NCI-H526 (cell line): ENCODE measurements around the gene VPS16.

Experiments
- DNase-seq, 2 experiments: peaks; one replicate each; lab custom pipeline; 2025; lab: John Stamatoyannopoulos, UW

VPS16 gene

DNA sequence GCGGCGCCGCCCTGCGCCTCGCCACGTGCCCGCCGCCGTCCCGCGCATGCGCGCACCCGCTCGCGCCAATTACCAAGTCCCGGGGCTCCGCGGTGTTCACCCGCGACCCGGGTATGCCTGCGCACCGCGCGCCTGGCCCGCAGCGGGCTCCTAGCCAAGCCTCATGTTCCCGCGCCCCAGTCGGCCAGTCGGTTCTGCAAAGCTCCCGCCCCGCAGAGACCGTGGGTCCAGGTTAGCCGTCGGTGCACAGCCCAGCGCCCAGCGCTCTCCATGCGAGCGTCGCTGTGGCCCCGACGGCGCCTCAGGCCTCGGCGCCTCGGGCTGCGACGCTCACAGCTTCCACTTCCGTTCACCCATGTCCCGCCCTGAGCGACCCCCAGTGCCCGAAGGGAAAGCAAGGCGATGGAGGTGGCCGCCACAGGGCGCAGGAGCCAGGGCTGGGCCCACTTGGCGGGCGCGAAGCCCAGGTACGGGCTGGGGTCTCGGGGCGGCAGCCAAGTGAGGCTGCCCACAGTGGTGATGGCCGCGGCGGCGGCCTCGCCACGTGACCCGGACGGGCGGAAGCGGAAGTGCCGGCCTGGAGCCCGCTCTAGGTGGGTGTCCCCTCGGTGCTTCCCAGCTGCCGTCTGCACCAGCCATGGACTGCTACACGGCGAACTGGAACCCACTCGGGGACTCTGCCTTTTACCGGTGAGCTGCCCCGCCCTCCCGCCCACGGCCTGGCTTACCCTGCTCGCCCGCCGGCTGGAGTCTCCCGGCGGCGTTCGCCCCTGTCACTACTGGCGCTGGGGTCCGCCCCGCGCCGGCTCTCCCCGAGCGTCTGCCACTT is at the start of gene VPS16, which contains the start of gene PCED1A:
VPS16 (plus strand) TSS at position 608 of the 829 bp plus-strand sequence; CDS start at position 638, 30 bp downstream.
PCED1A (minus strand) TSS at position 518 of the 829 bp plus-strand sequence. CDS start 743 bp downstream, outside the sequence.
- DNase-seq = peak; percentile 74 to 92

DNA sequence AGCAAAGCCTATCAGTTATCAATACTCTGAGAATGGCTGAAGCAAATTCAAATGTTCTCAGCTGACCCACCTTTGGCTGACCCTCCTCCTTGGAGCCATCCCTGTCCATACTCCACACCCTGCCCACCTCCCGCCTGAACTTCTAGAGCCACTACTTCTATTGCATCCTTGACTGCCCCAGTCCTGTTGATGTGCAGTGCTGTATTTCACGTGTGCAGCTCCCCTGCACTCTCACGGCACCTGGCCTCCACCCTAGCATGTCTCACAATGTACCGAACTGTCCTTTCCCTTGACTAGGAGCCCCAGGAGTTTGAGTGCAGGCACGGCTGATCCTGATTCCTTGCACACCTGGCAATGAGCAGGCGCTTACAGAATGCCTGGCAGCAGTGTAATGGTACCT is 47.1 kb upstream of the VPS16 start:
- no peak for DNase-seq

DNA sequence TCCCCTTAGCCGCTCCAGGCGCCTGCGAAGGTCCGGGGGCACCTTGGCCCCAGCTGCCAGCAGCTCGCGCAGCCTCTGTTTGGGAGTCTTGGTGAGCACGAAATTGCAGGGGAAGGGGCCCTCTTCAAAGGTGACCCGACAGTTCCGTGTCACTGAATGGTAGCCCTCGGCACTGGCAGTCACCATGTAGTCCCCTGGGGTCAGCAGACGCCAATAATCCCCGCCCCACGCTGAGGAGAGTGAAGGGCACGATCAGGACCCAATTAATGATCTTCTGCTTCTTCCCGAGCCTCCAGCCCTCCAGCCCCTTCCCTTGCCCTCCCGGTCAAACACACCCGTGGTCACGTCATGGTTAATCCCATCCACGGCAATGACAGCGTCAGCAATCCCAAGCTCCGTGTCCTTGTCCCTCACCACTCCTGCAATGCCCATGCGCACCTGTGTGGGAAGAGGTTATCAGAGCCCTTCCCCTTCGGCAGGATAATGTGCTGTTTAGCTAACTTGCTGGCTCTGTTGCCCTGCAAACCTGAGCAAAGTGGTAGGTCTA is 46.3 kb upstream of the VPS16 start:
- DNase-seq = peak in 1 of 2 experiments; percentile 26

DNA sequence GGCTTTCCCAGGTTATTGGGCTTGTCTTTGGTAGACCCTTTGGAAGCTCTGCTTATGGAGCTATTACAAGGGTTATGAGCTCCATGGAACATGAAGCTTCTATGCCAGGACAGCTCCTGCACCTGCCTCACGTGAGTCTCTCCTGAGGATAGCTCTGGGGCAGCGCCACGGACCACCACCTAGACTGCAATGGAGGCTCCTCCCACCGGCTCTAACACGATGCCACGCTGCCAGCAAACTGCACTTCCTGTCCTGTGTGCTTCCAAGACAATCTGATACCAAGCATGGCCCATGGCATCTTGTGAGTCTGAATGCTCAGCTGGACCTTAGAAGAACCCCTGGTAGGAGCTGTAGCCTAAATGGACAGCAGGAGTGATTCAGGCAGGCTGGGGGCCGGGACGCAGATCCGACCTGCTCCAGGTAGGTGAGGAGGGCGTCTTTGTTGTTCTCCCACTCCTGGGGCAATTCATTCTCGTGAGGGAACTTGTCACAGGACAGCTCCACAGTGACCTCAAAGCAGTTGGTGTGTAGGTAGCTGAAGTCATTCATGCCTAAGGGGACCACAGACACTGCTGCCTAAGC is 45.6 kb upstream of the VPS16 start:
- peak in 1 of 2 experiments; percentile 64 for DNase-seq

DNA sequence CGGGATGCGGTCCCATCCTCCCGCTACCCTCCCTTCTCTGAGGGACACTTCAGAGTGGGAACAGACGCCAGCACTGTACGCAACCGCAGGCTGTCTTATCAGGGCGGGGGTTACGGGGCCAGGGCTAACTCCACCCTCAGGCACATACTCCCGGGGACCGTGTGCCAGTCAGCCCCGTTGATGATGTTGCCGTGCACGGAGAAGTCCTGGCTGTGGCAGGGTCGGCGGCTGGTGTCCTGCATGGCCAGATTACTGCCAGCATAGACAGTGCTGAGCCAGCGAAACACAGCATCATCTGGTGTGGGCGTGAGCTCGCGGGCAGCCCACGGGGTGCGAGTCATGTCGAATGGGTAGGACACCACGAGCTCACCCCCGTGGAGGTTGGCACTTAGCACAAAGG is 45.1 kb upstream of the VPS16 start:
- peak in 1 of 2 experiments; percentile 24 for DNase-seq

DNA sequence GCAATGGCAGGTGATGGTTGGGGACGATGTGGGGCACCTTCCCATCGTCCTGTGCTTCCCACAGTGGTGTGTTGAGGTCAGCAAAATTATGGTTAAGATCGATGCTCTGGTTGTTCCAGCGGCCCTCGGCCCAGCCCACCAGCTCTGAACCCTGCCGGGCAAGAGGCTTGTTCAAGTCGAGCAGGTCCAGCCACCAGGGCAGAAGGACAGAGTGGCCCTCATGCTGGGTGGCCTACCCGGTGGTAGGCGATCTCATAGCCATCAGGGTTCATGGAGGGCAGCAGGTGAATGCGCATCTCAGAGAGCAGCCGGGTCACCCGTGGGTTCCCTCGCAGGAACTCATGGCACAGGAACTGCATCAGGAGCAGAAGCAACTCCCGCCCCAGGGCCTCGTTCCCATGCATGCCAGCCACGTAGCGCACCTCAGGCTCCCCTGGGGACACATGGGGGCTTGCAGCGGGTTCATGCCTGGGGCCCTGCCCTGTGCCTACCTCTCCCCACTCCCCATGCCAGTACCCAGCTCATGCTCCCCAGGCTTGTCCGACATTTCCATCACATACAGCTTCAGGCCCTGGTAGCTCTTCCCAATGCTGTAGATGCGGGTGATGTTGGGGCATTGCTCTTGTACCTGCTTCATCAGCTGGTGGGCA is 44.4 kb upstream of the VPS16 start:
- DNase-seq = no peak

DNA sequence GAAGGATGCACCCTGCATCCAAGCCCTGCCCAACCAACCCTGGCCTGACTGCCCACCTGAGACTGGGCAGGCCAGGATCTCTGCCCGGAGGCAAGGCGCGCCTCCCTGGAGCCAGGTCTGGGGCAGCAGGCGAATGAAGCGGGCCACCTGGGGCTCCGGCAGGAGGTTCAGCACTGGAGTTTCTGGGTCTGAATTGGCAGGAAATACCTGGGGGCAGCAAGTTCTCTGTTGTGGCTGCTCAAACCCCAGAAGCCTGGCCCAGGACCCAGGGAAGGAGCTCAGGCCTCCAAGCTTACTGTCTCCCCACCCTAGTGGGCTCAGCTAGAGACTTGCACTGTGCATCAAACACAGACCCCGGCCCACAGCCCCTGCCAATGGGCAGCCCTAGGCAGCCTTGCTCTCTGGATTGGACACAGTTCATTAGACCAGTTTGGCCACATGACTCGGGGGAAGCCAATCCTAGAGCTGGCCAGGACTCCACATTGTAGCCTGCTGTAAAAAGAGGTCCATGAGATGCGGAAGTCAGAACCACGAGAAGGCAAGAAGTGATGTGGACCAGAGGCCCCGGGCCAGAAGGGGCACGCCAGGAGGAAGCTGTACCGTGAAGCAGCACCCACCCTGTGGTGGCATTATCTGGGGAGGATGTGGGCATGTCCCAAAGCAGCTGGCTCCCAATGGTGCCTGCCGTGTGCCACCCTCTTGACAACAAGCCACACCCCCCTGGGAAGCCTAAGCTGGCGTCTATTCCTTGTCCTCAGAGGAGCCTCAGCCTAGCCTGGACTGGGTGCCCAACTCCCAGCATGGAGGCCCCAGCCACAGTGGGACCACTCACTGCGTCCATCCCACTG is 43.2 kb upstream of the VPS16 start:
- no peak for DNase-seq

DNA sequence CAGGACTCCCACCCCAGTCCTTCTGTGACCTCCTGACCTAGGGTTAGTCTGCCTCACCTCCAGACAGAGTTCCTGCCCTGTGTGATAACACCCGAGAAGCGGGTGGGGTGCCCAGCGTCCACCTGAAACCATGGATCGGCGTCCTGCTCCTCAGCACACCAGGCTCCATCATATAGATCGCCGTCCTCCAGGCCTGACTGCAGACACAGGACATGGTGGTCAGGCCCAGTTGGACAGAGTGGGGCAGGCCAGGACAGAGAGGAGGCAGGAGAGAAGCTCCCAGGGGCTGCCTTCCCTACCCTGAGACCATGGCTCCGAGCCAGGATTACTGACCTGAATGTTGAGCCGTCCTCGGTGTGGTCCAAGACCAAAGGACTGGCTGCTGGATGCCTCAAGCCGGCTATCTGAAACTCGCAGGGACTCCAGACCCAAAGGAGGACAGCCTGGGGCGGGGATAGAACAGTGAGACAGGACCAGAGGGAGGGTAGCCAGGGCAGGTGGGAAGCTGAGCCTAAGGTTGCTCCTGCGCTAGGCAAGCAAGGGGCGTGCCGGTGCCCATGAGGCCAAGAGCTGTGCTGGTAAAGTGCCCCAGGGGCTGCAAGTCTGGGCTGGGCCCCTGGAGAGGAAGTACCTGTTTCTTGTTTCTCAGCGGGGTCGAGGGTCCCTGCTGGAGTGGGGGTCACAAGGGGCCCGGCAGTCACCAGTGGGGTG is 42.3 kb upstream of the VPS16 start:
- no peak for DNase-seq

DNA sequence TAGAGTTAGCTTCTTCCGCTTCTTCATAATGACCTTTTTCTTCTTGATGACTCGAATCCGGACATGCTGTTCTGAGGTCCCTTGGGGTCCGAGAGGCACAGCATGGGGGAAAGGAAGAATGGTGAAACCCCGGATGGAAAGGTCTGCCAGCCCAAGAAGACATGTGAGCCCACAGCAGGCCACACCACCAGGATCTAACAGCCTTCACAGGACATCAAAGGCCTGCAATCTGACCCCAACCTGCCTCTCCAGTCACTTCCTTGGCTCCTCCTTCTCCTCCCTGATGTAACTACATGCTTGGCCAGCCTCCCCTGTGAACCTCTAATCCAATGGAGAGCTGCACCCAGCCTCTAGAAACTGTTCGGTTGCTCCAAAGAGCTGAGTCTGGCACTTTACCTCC is 41.7 kb upstream of the VPS16 start:
- no peak for DNase-seq

DNA sequence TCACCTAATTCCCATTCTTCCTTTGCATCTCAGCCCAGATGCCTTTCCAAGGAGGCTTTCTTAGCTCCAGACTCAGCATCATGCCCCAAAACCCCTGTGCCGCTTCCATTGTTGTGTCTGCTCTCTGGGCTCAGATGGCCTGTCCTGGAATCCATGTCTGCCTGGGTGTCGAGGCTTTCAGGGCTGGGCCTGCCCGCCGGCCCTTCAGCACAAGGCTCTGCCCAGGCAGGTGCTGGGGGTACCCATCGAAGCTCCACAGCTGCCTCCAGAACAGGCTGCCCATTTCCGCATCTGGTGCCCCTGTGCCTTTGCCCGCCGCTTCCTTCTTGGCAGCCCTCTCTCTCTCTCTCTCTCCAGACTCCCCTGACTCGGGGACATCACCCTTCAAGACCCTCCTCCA is 41.3 kb upstream of the VPS16 start:
- DNase-seq = no peak

DNA sequence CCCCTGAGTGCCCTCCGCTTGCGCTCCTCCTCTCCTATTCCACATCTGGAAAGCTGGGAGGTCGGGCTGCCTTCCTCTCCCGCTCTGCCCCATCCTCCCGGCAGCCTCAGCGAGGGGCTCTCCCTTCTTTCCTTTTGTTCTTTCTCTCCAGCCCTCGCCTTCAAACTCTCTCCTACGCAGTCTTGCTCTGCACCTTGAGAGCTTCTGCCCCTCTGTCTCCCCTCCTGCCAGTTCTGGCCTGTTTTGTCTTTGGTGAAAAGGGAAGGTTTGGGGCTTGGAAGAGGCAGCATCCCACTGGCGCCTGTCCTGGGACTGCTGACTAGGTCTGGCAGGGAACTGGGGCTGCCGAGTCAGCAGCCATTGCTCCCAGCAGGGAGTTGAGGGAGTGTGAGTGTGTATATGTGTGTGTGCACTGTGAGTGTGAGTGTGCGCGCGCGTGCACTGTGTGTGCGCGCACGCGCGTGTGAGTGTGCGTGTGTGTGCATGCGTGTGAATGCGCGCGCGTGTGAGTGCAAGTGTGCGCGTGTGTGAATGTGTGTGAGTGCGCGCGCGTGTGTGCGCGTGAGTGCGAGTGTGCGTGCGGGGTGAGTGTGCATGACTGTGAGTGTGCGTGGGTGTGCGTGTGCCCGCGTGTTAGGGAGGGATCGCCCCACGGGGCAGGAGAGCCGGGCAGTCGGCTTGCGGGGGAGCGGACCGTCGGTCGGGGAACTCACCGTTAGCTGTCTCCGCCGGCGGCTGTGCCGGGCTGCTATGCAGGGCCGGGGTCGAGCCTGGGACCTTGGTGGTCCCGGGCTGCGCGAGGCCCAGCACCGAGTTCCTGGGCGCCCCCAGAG is 40.6 kb upstream of the VPS16 start:
- DNase-seq = no peak

DNA sequence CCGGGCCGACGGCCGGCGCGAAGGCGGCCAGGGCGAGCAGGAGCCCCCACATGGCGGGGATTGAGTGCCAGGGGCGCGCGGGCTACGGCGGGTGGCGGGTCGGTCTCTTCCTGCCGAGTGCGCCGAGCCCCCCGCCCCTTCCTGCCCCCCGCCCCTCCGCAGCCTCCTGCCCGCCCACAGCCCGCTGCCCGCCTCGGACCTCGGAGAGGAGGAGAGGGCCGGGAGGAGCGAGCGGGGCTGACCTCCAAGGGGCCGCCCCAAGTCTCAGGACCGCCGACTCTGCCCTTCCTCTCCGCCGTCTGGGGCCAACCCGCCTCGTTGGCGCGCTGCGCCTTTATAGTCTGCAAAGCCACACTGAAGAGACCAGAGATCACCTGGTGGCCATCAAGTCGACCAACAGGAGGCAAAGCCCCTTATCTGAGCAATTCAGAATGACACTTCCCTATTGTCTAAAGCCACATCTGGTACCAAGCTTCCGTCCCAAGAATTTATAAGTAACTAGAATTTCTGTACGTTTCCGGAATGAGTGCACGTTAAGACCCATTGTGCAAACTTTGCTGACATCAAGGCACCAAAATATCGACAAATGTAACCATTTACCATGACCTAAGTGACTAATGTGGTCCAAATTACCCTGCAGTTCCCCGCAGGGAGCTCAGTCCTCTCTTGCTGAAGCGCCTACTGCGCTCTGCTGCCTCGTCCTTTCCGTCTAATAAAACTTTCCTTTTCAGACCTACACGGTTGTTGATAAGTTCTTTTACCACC is 39.8 kb upstream of the VPS16 start, which contains the start of gene CPXM1:
CPXM1 (minus strand) TSS at position 107 of the 765 bp plus-strand sequence; CDS start at position 52, 55 bp downstream.
- no peak for DNase-seq

DNA sequence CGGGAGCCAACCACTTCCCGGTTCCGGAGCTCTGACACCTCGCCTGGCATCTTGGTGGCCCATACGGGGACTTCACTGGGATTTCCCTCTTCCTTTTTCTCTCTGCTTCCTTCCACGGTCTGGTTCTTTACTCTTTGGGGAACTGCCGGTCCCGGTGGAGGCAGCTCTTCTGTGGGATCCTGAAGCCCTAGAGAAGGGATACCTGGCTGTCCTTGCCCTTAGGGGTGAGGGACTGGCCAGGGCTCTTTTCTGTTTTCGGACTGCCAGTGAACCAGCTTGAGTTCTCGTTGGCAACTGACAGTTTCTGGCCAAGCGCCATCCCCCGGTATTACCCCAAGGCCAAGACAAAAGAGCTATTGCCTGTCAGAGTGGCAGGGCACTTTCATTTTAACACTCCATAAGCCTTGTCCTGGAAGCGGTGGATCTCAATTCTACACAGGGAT is 39.2 kb upstream of the VPS16 start:
- no peak for DNase-seq

DNA sequence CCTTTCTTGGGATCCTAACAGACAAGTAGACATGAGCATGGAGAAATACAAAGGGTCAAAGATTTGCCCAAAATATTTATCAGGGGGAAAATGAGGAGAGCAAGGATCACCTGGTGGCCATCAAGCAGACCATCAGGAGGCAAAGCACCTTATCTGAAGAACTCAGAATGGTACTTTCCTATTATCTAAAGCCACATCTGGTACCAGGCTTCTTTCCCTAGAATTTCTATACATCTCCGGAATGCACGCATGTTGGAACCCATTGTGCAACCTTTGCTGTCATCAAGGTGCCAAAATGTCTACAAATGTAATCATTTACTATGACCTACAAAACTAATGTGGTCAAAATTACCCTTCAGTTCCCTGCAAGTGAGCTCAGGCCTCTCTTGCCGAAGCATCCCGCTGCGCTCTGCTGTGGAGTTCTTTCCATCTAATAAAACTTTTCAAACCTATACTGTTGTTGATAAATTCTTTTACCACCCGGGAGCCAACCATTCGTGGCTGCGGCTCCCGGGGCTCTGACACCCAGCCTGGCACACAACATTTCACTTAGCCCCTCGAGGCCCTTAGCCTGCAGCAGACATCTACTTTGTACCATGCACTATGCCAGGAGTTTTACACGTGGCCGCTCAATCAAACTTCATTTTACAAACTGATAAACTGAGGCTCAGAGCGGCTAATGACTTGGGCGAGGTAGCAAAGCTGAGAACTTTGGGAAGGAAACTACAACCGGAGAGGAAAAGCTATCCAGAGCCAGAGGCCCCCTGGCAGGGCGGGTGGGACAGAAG is 36.3 kb upstream of the VPS16 start:
- DNase-seq = no peak

DNA sequence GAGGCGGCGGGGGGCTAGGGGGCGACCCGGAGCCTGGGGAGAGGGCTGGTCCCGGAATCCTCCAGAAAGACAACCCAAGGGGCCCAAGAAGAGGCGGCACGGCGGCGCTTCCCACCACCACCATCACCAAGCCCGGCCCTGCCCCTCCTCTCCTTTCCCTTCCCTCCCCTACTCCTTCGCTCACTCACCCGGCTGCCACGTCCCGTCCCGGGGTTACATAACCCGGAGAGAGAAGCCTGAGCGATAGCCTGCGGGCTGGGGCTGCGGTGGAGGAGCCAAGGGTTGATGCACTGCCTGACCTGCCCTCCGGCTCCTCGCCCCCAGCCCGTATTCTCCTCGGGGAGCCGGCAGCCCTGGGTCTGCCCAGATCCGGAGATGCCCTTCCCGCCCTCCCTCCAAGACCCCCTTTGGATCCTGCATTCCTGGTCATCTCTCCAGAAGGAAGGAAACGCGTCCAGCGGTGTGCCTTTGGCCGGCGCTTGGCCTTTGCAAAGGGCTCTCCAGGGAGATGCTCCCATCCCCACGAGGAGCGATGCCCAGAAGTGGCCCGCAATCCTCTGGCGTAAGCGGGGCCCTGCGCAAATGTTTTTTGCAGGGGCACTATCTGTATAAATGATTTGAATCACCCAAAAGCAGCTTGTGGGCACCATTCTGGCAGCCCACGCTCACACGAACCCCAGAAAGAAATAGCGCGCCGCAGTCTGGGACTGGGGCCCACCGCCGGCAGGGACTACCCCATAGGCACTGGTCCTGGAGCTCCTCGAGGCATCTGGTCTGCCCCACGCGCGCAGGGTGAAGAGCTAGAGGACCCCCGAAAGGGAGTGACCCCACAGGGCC is 35.5 kb upstream of the VPS16 start:
- peak in 1 of 2 experiments; percentile 22 for DNase-seq

DNA sequence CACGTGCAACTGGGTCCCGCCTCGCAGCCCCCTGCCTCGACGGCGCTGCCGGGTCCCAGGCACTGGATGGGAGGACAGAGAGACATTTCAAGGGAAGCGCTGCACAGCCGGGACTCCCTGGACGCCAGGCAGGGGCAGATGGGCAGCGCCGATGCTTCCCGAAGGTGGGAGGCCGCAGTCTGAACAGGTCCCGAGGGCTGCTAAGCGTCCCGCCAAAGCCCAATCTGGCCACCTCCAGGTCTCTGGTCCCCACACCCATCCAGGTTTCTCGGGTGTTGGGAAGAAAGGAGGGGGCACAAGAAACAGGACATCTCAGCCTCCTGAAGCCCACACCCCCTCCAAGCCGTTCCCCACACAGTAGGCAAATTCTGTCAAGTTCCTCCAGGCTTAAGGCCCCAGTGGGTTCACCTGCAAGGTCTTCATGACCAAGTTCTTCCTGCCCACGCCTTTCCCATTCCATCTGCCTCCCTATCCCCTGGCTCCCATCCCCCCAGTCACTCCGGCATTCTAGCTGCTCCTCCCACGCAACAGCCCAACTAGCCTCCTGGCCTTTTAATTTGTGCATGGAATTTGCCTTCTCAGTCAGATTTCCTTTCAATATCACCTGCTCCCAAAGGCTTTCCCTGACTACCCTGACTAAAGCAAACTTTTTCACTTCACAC is 34.7 kb upstream of the VPS16 start:
- DNase-seq = peak in 1 of 2 experiments; percentile 21

DNA sequence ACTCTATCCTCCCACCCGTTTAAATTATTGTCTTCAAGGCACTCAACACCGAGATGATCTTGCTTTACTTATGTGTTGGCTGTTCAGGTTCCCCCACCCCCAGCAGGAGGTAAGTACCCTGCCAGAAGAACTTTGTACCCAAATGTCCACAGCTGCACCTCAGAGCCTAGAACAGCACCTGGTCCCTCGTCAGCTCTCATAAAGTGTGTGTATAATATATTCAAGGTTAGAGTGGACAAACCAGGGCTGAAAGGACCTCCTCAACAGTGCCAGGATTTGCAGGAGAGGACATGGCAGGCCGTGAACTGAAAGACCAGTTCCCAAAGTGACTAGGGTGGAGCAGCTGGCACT is 34.2 kb upstream of the VPS16 start:
- DNase-seq = no peak
